ENCODE measurements around the gene CNOT6.

CNOT6 gene

DNA sequence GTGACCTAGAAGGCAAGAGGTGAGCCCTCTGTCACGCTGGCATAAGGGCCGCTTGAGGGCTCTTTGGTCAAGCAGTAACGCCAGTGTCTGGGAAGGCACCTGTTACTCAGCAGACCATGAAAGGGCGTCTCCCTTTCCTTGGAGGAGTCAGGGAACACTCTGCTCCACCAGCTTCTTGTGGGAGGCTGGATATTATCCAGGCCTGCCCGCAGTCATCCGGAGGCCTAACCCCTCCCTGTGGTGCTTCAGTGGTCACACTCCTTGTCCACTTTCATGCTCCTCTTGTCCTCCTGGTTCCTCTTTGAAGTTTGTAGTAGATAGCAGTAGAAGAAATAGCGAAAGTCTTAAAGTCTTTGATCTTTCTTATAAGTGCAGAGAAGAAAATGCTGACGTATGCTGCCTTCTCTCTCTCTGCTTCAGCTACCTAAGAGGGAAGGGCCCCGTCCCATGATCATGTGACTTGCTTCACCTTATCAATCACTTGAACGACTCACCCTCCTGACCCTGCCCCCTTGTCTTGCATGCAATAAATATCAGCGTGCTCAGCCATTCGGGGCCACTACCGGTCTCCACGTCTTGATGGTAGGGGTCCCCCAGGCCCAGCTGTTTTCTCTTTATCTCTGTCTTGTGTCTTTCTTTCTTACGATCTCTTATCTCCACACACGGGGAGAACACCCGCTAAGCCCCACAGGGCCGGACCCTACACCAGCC is 113.8 kb downstream of the CNOT6 start:
- no peak for DNase-seq
- no peaks in the 10 kb centered on the region for H3K9me3 Mint-ChIP-seq
- H3K27ac Mint-ChIP-seq, result no peak overlapping the region
- peaks cover 13% of the 10 kb centered on the region for H3K36me3 Mint-ChIP-seq (ENCODE audit: insufficient read depth)
- H3K4me1 Mint-ChIP-seq (ENCODE audit: low read depth in 2 of 2), result peaks cover 4 to 13% of the 10 kb centered on the region in 2 donors
- ATAC-seq (replicated peaks), result no peak
- peaks cover 0 to 5% of the 10 kb centered on the region in 2 donors for H3K27me3 Mint-ChIP-seq
- H3K4me3 Mint-ChIP-seq, result no peak overlapping the region

DNA sequence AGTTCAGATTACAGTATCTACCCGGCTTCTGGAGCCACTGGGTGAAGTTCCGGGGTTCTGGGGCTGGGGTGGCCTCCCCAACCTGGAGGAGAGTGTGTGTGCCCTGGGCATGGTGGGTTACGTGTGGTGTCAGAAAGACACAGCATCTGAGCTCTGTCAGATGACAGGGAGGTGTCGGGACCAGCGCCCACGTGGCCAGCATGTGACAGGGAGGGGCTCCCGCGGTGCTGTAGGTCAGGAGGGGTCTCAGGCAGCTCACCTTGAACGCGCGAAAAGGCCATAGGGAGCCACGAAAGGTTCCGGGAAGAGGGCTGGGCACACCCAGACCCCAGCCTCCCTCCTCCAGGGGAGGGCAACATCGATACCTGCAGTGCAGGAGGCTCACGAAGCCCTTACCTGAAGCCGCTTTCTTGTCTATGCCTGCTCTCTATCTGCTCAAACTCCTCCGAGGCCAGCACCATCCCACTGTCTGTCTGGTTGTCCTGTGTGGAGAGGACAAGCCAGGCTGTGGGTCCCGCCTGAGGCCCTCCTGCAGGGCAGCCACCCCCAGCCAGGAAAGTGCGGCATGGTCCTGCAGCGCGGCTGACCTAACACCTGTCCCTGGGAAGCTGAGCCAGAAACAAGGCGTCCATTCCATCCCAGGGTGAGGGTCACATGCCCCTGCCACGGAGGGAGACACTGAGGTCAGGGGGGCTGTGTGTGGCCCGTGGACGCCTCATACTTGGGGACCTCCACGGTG is 114.6 kb downstream of the CNOT6 start:
- Mint-ChIP-seq H3K27ac (no peak overlapping the region), H3K36me3 (ENCODE audit: insufficient read depth) (peaks cover 13% of the 10 kb centered on the region), H3K9me3 (no peaks in the 10 kb centered on the region), H3K4me1 (ENCODE audit: low read depth in 2 of 2) (peaks cover 4 to 13% of the 10 kb centered on the region in 2 donors), H3K27me3 (peaks cover 0 to 6% of the 10 kb centered on the region in 2 donors), H3K4me3 (no peak overlapping the region)
- DNase-seq, result no peak
- no peak for ATAC-seq (replicated peaks)

DNA sequence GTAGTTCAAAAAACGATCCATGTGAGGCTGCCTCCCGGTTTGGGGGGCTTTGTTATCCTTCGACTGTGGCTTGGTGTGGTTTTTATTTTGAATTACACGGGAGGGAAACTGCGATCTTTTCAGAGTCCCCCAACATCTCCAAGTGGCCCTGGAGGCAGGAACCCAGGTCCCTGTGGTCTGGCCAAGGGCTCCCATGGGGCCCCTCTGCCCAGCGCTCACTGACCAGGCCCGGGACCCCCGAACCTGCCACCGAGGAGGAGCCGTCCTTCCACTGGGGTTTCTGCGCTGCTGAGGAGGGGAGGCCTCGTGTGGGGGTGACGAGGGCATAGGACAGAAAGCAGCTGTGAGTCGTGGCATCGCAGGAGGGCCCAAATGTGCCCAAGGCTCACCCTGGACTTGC is 115.2 kb downstream of the CNOT6 start:
- Mint-ChIP-seq H3K4me1 (ENCODE audit: low read depth in 2 of 2) (peaks cover 4 to 13% of the 10 kb centered on the region in 2 donors), H3K36me3 (ENCODE audit: insufficient read depth) (peaks cover 13% of the 10 kb centered on the region), H3K27me3 (peaks cover 0 to 6% of the 10 kb centered on the region in 2 donors), H3K4me3 (no peak overlapping the region), H3K9me3 (no peaks in the 10 kb centered on the region), H3K27ac (no peak overlapping the region)
- no peak for DNase-seq
- ATAC-seq (replicated peaks), result no peak

DNA sequence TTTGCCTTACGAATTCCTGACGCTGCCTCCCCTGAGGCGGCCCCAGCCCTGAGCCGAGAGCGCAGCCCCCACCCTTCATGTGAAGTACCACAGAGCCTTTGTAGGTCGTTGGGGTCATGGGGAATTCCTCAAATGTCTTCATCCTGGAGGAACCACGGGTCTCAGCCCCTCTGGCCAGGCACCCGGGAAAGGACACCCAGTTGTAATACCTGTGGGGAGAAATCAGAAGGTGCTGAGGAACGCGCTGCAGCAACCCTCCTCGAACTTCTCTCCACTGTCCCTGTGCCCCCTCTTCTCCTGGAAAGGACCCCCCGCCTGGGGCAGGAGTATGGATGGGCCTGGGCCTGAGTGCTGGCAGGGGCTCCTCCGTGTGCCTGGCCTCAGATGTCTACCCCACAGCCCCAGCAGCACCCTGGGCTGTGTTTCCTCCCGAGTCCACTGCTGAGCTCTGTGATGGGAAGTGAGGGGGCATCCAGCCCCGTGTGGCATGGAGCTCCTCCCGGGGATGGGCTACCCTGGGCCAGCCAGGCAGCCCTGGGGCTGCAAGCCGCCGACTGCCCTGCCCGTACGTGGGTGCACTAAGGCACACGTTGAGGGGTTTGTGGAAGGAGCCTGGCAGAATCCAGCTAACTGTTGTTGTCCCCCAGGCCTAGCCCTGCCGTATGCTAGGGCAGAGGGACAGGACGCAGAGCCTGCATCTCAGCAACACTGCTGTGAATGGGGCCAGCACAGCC is 115.8 kb downstream of the CNOT6 start:
- Mint-ChIP-seq H3K9me3 (no peaks in the 10 kb centered on the region), H3K27ac (no peak overlapping the region), H3K27me3 (peaks cover 0 to 6% of the 10 kb centered on the region in 2 donors), H3K36me3 (ENCODE audit: insufficient read depth) (peaks cover 13% of the 10 kb centered on the region), H3K4me1 (ENCODE audit: low read depth in 2 of 2) (peaks cover 4 to 13% of the 10 kb centered on the region in 2 donors), H3K4me3 (no peak overlapping the region)
- no peak for ATAC-seq (replicated peaks)
- DNase-seq, result no peak

DNA sequence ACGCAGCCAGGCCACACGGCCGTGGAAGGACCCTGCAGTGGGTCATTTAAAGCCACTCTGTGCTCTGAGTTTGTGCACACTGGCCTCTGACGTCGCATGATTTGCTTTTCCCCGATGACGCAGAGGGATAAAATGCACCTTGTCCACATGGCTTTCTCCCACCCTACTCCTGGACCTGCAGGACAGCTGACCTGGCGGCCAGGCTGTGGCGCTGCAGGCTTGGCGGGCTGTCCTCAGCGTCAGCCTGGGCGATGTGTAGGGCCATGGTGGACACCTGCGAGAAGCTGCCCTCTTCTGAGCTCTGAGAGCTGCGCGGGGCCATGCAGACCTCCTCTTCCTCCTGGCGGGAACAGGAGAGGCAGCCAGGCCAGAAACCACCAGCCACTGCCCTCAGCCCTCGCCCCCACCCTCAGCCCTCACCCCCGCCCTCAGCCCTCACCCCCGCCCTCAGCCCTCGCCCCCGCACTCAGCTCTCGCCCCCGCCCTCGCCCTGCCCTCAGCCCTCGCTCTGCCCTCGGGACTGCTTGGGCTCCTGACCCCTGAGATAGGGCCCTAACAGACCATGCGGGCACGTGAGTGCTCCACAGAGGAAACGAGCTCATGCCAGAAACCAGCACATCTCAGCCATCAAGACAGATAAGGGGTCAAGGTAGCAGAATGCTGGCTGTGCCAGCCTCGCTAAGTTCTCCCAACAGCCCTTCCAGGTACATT is 117.1 kb downstream of the CNOT6 start:
- Mint-ChIP-seq H3K9me3 (no peaks in the 10 kb centered on the region), H3K4me3 (no peak overlapping the region), H3K36me3 (ENCODE audit: insufficient read depth) (peaks cover 15% of the 10 kb centered on the region), H3K4me1 (ENCODE audit: low read depth in 2 of 2) (peaks cover 1 to 6% of the 10 kb centered on the region in 2 donors), H3K27ac (no peak overlapping the region), H3K27me3 (peaks cover 0 to 6% of the 10 kb centered on the region in 2 donors)
- ATAC-seq (replicated peaks), result no peak
- DNase-seq, result no peak

DNA sequence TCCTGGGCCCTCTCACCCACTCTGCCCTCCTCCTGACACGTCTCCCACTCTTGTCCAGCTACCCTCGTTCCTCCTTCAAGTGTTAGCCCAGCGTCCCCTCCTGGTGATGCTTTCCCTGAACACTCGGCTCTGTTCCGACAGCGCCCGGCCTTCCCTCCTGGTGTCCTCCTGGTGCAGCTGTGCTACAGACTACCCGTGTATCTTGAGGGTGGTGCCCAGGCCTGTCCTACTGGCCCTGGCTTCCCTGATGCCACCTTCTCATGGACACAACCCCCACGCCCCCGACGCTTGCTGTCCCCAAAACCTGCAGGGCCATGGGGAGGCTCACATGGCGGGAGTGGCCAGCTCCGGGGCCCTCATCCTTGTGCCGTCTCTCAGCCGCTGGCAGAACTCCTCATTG is 118.5 kb downstream of the CNOT6 start:
- ATAC-seq (replicated peaks) (no peak), DNase-seq (no peak)
- Mint-ChIP-seq H3K36me3 (ENCODE audit: insufficient read depth) (peaks cover 16% of the 10 kb centered on the region), H3K27me3 (peaks cover 0 to 6% of the 10 kb centered on the region in 2 donors), H3K4me1 (ENCODE audit: low read depth in 2 of 2) (peaks cover 0 to 6% of the 10 kb centered on the region in 2 donors), H3K27ac (peak overlapping the region in 1 of 2 donors; percentile 33), H3K4me3 (no peak overlapping the region), H3K9me3 (no peaks in the 10 kb centered on the region)

DNA sequence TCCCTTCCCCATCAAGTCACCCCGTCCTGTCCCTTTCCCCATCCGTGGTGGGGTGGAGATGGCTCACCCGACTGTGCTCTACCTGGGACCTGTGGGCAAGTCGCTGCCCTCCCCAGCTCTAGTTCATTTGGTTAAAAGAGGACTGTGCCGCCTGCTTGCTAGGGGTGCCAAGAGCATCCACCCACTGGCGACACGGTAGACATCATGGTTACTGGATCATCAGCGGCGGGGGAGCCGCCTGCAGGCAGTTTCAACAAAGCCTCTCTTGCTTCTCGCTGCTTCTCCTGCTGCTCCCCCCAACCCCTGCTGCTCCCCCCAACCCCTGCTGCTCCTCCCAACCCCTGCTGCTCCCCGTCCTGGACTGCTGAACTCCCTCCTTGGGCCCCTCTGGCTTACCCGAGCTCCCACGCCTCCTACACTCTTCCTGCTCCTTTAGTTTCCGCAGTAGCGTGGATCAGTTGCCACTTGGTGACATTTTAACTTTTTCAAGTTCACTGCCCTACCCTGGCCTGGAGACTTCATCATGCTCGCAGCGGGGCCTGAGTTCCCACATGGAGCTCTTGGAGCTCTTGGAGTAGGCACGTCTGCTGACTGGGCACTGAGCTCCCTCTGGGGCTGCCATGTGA is 119.1 kb downstream of the CNOT6 start:
- DNase-seq (no peak), ATAC-seq (replicated peaks) (no peak)
- Mint-ChIP-seq H3K9me3 (no peaks in the 10 kb centered on the region), H3K4me3 (no peak overlapping the region), H3K27ac (peak overlapping the region in 1 of 2 donors; percentile 70), H3K4me1 (ENCODE audit: low read depth in 2 of 2) (peaks cover 0 to 1% of the 10 kb centered on the region in 2 donors), H3K36me3 (ENCODE audit: insufficient read depth) (peaks cover 16% of the 10 kb centered on the region), H3K27me3 (peaks cover 0 to 6% of the 10 kb centered on the region in 2 donors)

DNA sequence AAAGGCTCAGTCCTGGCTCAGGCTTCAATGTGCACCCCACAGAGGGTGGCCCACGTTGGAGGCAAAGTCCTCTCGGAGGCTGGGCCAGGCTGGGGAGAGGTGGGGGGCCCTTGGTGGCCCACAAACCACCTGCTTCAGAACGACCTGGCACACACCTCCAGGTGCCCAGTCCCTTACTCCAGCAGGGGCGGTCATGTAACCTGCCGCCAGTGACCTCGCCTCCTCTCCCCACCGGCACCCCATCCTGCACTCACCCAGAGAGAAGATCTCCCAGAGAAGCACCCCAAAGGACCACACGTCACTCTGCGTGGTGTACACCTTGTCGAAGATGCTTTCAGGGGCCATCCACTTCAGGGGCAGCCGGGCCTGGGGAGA is 119.6 kb downstream of the CNOT6 start:
- Mint-ChIP-seq H3K27me3 (peaks cover 0 to 6% of the 10 kb centered on the region in 2 donors), H3K4me3 (no peak overlapping the region), H3K4me1 (ENCODE audit: low read depth in 2 of 2) (no peaks in the 10 kb centered on the region), H3K27ac (peak overlapping the region in 1 of 2 donors; percentile 70), H3K9me3 (no peaks in the 10 kb centered on the region), H3K36me3 (ENCODE audit: insufficient read depth) (peaks cover 16% of the 10 kb centered on the region)
- ATAC-seq (replicated peaks) (no peak), DNase-seq (no peak)

DNA sequence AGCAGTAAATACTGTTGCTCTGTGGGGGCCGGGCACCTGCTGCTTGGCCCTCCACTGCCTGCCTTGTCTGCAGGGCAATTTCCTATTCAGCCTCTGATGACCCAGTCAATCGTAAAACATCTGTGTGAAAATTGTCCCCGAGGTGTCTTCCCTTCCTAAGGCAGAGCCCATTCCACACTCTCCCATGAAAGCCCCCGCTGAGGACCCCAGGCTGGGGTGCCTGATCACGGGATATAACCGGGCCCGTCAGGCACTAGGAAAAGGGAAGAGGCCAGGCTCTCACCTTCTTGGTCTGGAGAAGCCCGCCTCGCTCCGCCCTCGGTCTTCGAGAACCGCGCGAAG is 124.3 kb downstream of the CNOT6 start:
- Mint-ChIP-seq H3K36me3 (ENCODE audit: insufficient read depth) (peaks cover 14% of the 10 kb centered on the region), H3K4me3 (no peak overlapping the region)

DNA sequence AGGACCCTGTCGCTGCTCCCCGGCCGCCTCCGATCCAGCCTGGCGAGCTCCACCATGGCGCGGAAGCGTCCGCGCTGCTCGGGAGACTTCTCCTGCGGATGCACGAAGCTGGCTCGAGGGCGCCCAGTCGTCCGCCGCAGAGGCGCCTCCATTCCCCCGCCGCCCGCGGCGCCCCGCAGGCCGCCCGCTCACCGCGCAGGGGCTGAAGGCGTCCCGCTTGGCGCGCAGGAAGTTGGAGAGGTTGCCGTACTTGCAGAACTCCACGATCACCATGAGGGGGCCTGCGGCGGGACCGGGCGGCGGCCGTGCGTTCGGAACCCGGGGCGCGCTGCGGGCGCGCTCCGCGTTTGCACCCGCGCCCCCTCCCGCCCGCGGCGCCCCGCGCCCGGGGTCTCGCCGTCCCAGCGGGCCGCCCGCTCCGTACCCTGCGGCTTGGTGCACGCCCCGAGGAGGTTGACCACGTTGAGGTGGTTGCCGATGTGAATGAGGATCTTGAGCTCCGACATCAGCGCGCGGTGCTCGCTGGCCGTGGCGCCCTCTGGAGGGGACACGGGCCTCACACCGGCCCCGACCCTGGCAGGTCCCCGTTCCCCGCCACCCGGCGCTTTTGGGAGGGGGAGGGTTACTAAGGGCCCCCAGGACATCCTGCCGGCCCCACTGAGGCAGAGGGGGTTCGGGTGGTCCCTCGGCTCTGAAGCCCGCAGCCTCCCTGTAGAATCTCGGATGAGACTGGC is 124.8 kb downstream of the CNOT6 start:
- H3K9me3 Mint-ChIP-seq, result no peaks in the 10 kb centered on the region
- H3K27me3 Mint-ChIP-seq, result no peaks in the 10 kb centered on the region
- no peak overlapping the region for H3K27ac Mint-ChIP-seq
- DNase-seq (peak in 1 of 3 experiments; percentile 10), ATAC-seq (replicated peaks) (peak; percentile 79)
- H3K4me3 Mint-ChIP-seq, result peak overlapping the region in 1 of 2 donors; percentile 40
- peaks cover 3 to 11% of the 10 kb centered on the region in 2 donors for H3K4me1 Mint-ChIP-seq (ENCODE audit: low read depth in 2 of 2)
- peaks cover 14% of the 10 kb centered on the region for H3K36me3 Mint-ChIP-seq (ENCODE audit: insufficient read depth)

More for the DNA sequence above, 124.3 kb downstream of the CNOT6 start:
- H3K4me1 Mint-ChIP-seq (ENCODE audit: low read depth in 2 of 2), result peaks cover 0 to 6% of the 10 kb centered on the region in 2 donors
- no peaks in the 10 kb centered on the region for H3K27me3 Mint-ChIP-seq
- DNase-seq (no peak), ATAC-seq (replicated peaks) (no peak)
- H3K9me3 Mint-ChIP-seq, result no peaks in the 10 kb centered on the region
- no peak overlapping the region for H3K27ac Mint-ChIP-seq

DNA sequence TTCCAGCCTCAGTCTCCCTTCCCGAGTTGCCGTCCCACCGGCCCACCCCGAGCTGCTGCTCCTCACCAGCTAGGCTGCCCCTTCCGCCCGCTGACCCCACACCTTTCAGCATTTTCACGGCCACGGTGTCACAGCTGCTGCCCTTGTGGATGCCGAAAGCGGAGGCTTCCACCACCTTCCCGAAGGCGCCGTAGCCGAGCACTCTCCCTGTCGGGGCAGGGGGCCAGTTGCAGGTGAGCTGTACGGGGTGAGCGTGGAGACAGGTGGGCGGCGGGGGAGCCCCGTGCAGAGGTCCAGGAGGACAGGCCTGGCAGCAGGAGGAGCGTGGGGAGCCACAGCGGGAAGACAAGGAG is 125.4 kb downstream of the CNOT6 start:
- no peak for ATAC-seq (replicated peaks)
- Mint-ChIP-seq H3K27me3 (no peaks in the 10 kb centered on the region), H3K27ac (no peak overlapping the region), H3K36me3 (ENCODE audit: insufficient read depth) (peaks cover 14% of the 10 kb centered on the region), H3K4me3 (peak overlapping the region in 1 of 2 donors; percentile 40), H3K9me3 (no peaks in the 10 kb centered on the region), H3K4me1 (ENCODE audit: low read depth in 2 of 2) (peaks cover 5 to 12% of the 10 kb centered on the region in 2 donors)
- DNase-seq, result no peak

DNA sequence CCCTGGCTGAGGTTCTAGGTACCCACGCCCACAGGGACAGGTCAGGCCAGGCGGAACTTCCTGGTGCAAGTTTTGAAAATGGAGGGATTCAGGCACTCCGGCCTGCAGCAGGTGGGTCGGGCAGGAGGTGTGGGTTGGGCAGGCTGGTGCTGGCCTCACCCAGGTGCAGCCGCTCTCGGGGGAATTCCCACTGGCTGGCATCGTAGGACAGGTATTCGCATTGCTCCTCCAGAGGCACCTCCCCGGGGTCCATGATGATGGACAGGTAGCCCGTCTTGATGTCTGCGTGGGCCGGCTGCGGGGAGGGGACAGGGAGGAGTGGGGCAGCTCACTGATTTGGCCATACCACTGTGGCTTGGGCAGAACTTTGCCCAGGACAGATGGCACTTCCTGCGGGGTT is 125.8 kb downstream of the CNOT6 start:
- ATAC-seq (replicated peaks) (no peak), DNase-seq (no peak)
- Mint-ChIP-seq H3K9me3 (no peaks in the 10 kb centered on the region), H3K4me3 (no peak overlapping the region), H3K36me3 (ENCODE audit: insufficient read depth) (peaks cover 14% of the 10 kb centered on the region), H3K27me3 (no peaks in the 10 kb centered on the region), H3K27ac (peak overlapping the region in 1 of 2 donors; percentile 10), H3K4me1 (ENCODE audit: low read depth in 2 of 2) (peaks cover 7 to 17% of the 10 kb centered on the region in 2 donors)
